HepG2 (cell line): ENCODE results near the gene EFNA2. TPM values are rescaled to one million over a fixed set of nuclear protein-coding genes. Genes with fewer than 3 reads are reported as not detected.

Experiments
- ARNT2 ChIP-seq: sonication (generic); formaldehyde crosslinking; IDR thresholded peaks from 2 replicates; pipeline ENCODE4 v1.8.0; 2022; ENCODE audit warnings: mild to moderate bottlenecking, low read depth, missing genetic modification reagents, moderate library complexity
- HIC2 ChIP-seq: sonication (generic); formaldehyde crosslinking; IDR thresholded peaks from 2 replicates; pipeline ENCODE4 v1.9.0; 2022; ENCODE audit warnings: low read depth, missing genetic modification reagents
- MED8 ChIP-seq: sonication (generic); formaldehyde crosslinking; IDR thresholded peaks from 2 replicates; pipeline ENCODE4 v1.8.1; 2023; ENCODE audit warnings: mild to moderate bottlenecking, missing genetic modification reagents; ENCODE audit not compliant: insufficient replicate concordance
- MTA3 ChIP-seq: sonication (generic); formaldehyde crosslinking; IDR thresholded peaks from 2 replicates; pipeline ENCODE4 v1.4.0; 2020; ENCODE audit warnings: missing genetic modification reagents
- MYC ChIP-seq: sonication (generic); formaldehyde crosslinking; IDR thresholded peaks from 2 replicates; pipeline ENCODE4 v1.9.0; 2021; ENCODE audit warnings: missing genetic modification reagents, borderline replicate concordance
- NFKB2 ChIP-seq: sonication (generic); formaldehyde crosslinking; IDR thresholded peaks from 2 replicates; pipeline ENCODE4 v1.4.0; 2020; ENCODE audit warnings: missing genetic modification reagents, borderline replicate concordance
- NR0B2 ChIP-seq: sonication (generic); formaldehyde crosslinking; IDR thresholded peaks from 2 replicates; pipeline ENCODE4 v1.4.0; 2020; ENCODE audit warnings: mild to moderate bottlenecking, missing genetic modification reagents
- RFXAP ChIP-seq: sonication (generic); formaldehyde crosslinking; IDR thresholded peaks from 2 replicates; pipeline ENCODE4 v1.4.0; 2020; ENCODE audit warnings: missing genetic modification reagents, borderline replicate concordance
- ZBTB38 ChIP-seq: sonication (generic); formaldehyde crosslinking; IDR thresholded peaks from 2 replicates; pipeline ENCODE4 v1.5.1; 2020; ENCODE audit warnings: mild to moderate bottlenecking, missing genetic modification reagents
- ZNF446 ChIP-seq: sonication (generic); formaldehyde crosslinking; IDR thresholded peaks from 2 replicates; pipeline ENCODE4 v1.5.0; 2020; ENCODE audit warnings: mild to moderate bottlenecking, missing genetic modification reagents
- ZNF547 ChIP-seq: sonication (generic); formaldehyde crosslinking; IDR thresholded peaks from 2 replicates; pipeline ENCODE4 v1.5.1; 2020; ENCODE audit warnings: mild to moderate bottlenecking, missing genetic modification reagents
- polyA plus RNA-seq, 8 experiments: library from polyadenylated mRNA; depleted of rRNA in 3 of 8; stranded (reverse) in 7 of 8; unstranded in 1 of 8; fragments of >200 nt; fragmentation: Illumina TruSeq in 4 of 8; extraction: Trizol in 4 of 8; gene quantifications; 2 replicates each; pipeline versions ENCODE4 v1.2.1 to v1.2.3, GENCODE V29; 2011 to 2016; ENCODE audit warnings: low read depth in 4 of 8, missing spikeins in 1 of 8, mixed read lengths in 1 of 8; ENCODE audit not compliant: insufficient read depth in 1 of 8
- total RNA-seq, 5 experiments: library from RNA; depleted of rRNA; stranded (reverse); fragments of >200 nt; fragmentation: Illumina TruSeq; extraction: Trizol; gene quantifications; 2 replicates each; pipeline ENCODE4 v1.2.3, GENCODE V29; 2016; ENCODE audit warnings: low read depth in 1 of 5
- TF ChIP-seq, protein P1 (sequence below), 2 experiments: fragments of 450-650 bp in 1 of 2; sonication (generic) in 1 of 2; formaldehyde crosslinking in 1 of 2; IDR thresholded peaks; 2 replicates each; pipeline versions ENCODE4 v1.6.1 to v1.8.0; 2016 to 2022; ENCODE audit warnings: antibody characterized with exemption in 1 of 2, mild to moderate bottlenecking in 1 of 2, missing genetic modification reagents in 1 of 2
- TF ChIP-seq, protein P2 (sequence below): sonication (generic); formaldehyde crosslinking; IDR thresholded peaks from 2 replicates; pipeline ENCODE4 v1.4.0; 2020; ENCODE audit warnings: missing genetic modification reagents

The EFNA2 gene
- total and polyA plus RNA-seq, 2 of the 13 experiments (the other 11 are each of a cell fraction or from before 2014, with no cell fraction given) = 6.0 to 9.9 TPM

DNA sequence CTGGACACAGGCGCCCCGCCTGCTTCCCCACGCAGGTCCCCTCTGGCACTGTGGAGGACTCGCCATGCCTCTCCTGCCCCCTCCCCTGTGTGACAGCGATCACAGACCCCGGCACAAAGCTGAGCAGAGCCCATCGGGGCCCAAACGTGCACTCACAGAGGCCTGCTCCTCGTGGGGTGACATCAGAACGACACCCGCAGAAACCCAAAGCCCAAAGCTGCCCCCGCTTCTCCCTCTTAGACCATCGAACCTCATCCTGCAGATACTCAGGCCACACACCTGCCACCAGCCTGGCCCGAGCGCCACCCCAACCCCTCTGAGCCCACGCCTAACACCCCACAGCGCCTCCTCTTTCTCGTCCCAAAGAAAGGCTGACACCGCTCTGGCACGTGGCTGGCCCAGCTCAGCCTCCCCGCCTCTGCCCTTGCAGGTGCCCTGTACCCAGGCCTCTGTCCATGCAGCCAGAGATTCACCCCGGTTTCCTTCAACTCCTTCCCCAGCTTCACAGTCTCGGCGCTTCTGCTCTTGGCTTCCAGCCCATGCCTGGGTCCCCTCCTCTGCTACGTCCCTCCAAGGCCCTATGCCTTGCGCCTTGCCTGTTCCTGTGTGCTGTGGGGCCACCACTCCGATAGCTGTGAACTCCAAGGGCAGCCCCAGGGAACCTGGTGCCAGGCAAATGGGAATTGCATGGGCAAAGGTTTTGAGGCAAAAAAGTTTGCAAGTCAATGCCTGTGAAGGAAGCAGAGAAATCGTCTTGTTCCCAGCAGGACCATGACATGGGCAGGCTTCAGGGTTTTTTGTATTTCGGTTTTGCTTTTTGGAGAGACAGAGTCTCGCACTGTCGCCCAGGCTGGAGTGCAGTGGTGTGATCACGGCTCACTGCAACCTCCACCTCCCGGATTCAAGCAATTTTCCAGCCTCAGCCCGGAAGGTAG, 47.0 kb upstream of the EFNA2 start (continued):
- TF ChIP-seq, protein P1, sequence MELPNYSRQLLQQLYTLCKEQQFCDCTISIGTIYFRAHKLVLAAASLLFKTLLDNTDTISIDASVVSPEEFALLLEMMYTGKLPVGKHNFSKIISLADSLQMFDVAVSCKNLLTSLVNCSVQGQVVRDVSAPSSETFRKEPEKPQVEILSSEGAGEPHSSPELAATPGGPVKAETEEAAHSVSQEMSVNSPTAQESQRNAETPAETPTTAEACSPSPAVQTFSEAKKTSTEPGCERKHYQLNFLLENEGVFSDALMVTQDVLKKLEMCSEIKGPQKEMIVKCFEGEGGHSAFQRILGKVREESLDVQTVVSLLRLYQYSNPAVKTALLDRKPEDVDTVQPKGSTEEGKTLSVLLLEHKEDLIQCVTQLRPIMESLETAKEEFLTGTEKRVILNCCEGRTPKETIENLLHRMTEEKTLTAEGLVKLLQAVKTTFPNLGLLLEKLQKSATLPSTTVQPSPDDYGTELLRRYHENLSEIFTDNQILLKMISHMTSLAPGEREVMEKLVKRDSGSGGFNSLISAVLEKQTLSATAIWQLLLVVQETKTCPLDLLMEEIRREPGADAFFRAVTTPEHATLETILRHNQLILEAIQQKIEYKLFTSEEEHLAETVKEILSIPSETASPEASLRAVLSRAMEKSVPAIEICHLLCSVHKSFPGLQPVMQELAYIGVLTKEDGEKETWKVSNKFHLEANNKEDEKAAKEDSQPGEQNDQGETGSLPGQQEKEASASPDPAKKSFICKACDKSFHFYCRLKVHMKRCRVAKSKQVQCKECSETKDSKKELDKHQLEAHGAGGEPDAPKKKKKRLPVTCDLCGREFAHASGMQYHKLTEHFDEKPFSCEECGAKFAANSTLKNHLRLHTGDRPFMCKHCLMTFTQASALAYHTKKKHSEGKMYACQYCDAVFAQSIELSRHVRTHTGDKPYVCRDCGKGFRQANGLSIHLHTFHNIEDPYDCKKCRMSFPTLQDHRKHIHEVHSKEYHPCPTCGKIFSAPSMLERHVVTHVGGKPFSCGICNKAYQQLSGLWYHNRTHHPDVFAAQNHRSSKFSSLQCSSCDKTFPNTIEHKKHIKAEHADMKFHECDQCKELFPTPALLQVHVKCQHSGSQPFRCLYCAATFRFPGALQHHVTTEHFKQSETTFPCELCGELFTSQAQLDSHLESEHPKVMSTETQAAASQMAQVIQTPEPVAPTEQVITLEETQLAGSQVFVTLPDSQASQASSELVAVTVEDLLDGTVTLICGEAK (IDR thresholded peaks at IDR 0.05) = no peak
- TF ChIP-seq, protein P1 (CRISPR knock-in tag; IDR thresholded peaks at IDR 0.05) = 0 out of 2 replicates have a peak, but pooled peaks have one; percentile 57
- TF ChIP-seq NFKB2 (CRISPR knock-in tag) (peak; percentile 59; the same call in 1 of the 2 replicates), NR0B2 (CRISPR knock-in tag) (peak; percentile 52; the same call in 1 of the 2 replicates), MED8 (CRISPR knock-in tag) (no peak), ZNF547 (CRISPR knock-in tag) (0 out of 2 replicates have a peak, but pooled peaks have one; percentile 55), RFXAP (CRISPR knock-in tag) (no peak), MTA3 (CRISPR knock-in tag) (no peak), HIC2 (CRISPR knock-in tag) (0 out of 2 replicates have a peak, but pooled peaks have one; percentile 1), ZNF446 (CRISPR knock-in tag) (0 out of 2 replicates have a peak, but pooled peaks have one; percentile 45), ARNT2 (CRISPR knock-in tag) (no peak), ZBTB38 (peak; percentile 34; the same call in 1 of the 2 replicates), MYC (CRISPR knock-in tag) (peak; percentile 32; the same call in 1 of the 2 replicates)
- TF ChIP-seq, protein P2, sequence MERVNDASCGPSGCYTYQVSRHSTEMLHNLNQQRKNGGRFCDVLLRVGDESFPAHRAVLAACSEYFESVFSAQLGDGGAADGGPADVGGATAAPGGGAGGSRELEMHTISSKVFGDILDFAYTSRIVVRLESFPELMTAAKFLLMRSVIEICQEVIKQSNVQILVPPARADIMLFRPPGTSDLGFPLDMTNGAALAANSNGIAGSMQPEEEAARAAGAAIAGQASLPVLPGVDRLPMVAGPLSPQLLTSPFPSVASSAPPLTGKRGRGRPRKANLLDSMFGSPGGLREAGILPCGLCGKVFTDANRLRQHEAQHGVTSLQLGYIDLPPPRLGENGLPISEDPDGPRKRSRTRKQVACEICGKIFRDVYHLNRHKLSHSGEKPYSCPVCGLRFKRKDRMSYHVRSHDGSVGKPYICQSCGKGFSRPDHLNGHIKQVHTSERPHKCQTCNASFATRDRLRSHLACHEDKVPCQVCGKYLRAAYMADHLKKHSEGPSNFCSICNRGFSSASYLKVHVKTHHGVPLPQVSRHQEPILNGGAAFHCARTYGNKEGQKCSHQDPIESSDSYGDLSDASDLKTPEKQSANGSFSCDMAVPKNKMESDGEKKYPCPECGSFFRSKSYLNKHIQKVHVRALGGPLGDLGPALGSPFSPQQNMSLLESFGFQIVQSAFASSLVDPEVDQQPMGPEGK (CRISPR knock-in tag) = peak; percentile 5; the same call in 1 of the 2 replicates
